Activated naive CD8-positive, alpha-beta T cell treated with anti-CD3 and anti-CD28 coated beads, Interleukin-2, amount 50 U/mL, for 24 hours (primary cell): ENCODE results near the gene CFAP77.

Source experiments
- ATAC-seq: fragments of 150-1000 bp; cut with Tn5 transposase; one replicate; pipeline ENCODE4 v1.10.0; 2021
- DNase-seq: peaks from one replicate; pipeline ENCODE4 v3.0.0; 2021
- H3K27ac Mint-ChIP-seq: one replicate; pipeline ENCODE4 v1.8.0; 2021; ENCODE audit warnings: mild to moderate bottlenecking, mixed read lengths
- H3K27me3 Mint-ChIP-seq: one replicate; pipeline ENCODE4 v1.8.0; 2021; ENCODE audit warnings: mixed read lengths
- H3K36me3 Mint-ChIP-seq: one replicate; pipeline ENCODE4 v1.8.0; 2021; ENCODE audit warnings: low read depth, mixed read lengths
- H3K4me1 Mint-ChIP-seq: one replicate; pipeline ENCODE4 v1.8.0; 2021; ENCODE audit warnings: mixed read lengths
- H3K4me3 Mint-ChIP-seq: one replicate; pipeline ENCODE4 v1.8.0; 2021; ENCODE audit warnings: mild to moderate bottlenecking, moderate library complexity, mixed read lengths
- H3K9me3 Mint-ChIP-seq: one replicate; pipeline ENCODE4 v1.8.0; 2021; ENCODE audit warnings: mixed read lengths

The CFAP77 gene

DNA sequence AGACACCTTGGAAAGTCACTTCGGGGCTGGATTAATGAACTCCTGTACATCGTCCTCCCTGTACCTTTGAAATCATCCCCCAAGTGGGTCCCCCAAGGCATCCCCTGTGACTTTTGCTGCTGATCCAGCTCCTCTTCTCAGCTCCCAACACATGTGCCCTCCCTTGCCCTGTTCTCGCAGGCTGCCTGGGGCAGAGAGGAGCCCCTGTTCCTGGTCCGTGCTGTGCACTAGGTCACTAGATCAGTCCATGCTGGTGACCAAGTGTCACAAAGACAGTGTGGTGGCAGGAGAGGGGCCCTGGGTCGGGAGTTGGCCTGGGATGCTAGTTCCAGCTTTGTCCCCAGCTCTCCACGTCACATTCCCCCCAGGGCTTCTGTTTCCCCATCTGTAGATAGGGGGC lies 93.1 kb downstream of the CFAP77 start:
- Mint-ChIP-seq H3K4me1 (no peaks in the 10 kb centered on the region), H3K9me3 (no peaks in the 10 kb centered on the region), H3K27me3 (peaks cover 26% of the 10 kb centered on the region), H3K27ac (peak overlapping the region; percentile 32), H3K36me3 (no peaks in the 10 kb centered on the region), H3K4me3 (no peak overlapping the region)
- no peak for ATAC-seq
- no peak for DNase-seq

DNA sequence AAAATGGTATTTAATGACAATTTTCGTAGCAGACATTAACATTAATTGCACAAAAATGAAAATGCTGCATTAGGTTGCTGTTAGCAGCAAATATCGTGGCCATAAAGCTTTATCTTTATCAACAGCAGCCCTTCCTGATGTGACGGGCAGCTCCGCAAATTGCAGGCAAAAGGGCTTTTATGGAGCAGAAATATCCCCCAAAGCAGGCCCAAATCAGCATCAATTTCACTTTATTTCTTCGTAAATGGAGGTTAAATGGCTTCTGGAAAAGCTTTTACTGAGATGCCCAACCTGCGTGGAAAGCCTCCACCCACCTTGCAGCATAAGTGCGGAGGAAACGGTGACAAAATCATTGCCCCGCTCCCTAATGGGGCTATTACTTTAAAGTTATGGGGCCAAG lies 94.5 kb downstream of the CFAP77 start:
- no peak for DNase-seq
- no peak for ATAC-seq
- no peaks in the 10 kb centered on the region for H3K9me3 Mint-ChIP-seq
- no peaks in the 10 kb centered on the region for H3K36me3 Mint-ChIP-seq
- no peak overlapping the region for H3K4me3 Mint-ChIP-seq
- peaks cover 28% of the 10 kb centered on the region for H3K27me3 Mint-ChIP-seq
- no peak overlapping the region for H3K27ac Mint-ChIP-seq
- no peaks in the 10 kb centered on the region for H3K4me1 Mint-ChIP-seq

DNA sequence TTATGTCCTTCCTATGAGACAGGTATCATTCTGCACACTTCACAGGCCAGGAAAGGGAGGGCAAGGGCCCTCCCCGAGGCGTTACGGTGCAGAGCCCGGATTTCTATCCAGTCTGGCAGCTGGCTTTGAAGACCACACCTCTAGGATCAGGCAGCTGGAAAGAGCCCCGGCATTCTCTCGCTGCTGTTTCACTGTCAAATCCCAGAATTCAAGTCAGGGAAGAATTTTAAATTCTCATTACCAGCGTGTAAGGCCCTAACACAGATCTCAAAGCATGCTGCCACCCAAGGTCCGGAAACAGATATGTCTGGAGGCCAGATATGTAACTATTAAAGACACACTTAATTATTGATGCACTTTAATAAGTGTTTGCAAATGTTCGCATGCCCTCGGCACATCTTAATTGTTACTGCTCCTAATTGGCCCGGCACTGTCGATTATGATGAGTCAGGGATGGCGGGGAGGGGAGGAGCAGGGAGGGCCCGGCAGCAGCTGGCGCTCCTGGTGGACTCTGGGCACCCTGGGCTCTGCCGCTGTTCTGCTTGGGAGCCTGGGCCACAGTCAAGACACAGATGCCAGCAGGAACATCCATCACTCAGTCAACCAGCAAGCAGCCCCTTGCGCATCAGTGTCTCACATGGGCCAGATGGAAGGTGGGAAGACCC lies 96.1 kb downstream of the CFAP77 start:
- ATAC-seq: no peak
- Mint-ChIP-seq H3K9me3 (no peaks in the 10 kb centered on the region), H3K27me3 (peaks cover 28% of the 10 kb centered on the region), H3K27ac (no peak overlapping the region), H3K4me3 (no peak overlapping the region), H3K36me3 (no peaks in the 10 kb centered on the region), H3K4me1 (no peaks in the 10 kb centered on the region)
- no peak for DNase-seq

DNA sequence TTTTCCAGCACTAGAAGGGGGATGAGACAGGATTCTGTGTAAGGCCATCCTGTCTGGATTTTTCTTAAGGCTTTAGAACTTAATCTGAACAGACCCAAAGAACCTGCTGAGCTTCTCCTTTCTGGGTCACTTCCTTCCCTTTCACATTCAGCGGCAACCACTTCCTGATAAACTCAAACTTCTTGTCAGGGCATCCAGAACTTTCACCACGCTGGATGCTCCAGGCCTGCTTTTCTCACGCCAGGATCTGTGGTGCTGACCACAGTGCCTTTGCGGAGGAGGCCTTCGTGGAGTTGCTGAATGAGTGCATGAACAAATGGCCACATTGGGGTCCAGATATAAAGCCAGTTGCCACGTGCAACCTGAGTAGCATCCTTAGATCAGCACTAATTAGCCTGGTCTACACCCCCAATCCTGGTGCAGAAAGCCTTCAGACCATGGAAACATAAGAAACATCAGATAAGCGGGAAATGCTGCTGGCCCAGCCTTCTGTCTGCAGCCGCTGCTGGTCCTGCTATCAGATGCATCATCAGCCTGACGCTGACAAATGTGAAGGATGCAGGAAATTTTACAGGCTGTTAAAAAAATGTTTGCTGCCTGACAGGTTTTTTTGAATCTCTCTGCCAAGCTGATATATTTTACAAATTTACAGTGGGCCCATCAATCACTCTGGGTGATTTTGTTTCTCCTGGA lies 97.1 kb downstream of the CFAP77 start:
- H3K9me3 Mint-ChIP-seq: no peaks in the 10 kb centered on the region
- no peaks in the 10 kb centered on the region for H3K4me1 Mint-ChIP-seq
- H3K27ac Mint-ChIP-seq: no peak overlapping the region
- peaks cover 28% of the 10 kb centered on the region for H3K27me3 Mint-ChIP-seq
- DNase-seq: no peak
- no peak for ATAC-seq
- no peaks in the 10 kb centered on the region for H3K36me3 Mint-ChIP-seq
- H3K4me3 Mint-ChIP-seq: no peak overlapping the region

DNA sequence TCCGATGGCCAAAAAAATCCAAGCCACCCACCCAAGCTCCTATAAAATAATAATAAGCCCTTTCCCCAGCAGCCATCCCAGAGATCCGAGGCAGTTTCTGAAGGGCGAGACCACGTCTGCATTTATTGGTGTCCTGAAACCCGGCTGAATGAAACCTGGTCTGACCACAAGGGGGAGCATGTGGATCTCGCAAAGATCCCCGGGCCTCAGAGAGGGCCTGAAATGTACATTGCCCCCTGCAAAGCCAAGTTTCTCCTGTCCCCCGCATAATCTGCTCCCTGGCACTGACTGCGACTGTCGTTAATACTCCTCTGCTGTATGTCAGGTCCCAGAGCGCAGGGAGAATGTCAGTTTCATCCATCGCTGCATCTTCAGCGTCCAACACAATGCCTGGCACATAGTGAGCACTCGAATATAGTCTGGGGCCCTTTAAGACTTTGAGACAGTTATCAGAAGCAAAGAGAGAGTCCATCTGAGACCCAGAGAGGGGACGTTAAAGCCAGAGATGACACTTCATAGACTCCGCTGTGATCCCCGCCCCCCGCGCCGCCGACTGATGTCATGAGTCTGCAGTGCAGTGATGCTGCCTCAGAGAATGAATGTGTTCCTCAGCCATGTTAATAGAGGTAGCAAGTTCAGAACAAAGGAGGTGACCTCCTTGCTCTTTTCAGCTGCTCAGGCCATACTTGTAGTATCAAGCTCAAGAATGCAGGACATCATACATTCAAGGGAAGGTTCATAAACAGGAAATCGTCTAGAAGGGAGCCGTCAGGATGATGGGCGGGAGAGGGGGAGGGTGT lies 97.9 kb downstream of the CFAP77 start:
- ATAC-seq: peak; percentile 51
- Mint-ChIP-seq H3K9me3 (no peaks in the 10 kb centered on the region), H3K4me1 (no peaks in the 10 kb centered on the region), H3K27ac (no peak overlapping the region), H3K27me3 (peaks cover 22% of the 10 kb centered on the region), H3K4me3 (no peak overlapping the region), H3K36me3 (no peaks in the 10 kb centered on the region)
- DNase-seq: peak; percentile 77

DNA sequence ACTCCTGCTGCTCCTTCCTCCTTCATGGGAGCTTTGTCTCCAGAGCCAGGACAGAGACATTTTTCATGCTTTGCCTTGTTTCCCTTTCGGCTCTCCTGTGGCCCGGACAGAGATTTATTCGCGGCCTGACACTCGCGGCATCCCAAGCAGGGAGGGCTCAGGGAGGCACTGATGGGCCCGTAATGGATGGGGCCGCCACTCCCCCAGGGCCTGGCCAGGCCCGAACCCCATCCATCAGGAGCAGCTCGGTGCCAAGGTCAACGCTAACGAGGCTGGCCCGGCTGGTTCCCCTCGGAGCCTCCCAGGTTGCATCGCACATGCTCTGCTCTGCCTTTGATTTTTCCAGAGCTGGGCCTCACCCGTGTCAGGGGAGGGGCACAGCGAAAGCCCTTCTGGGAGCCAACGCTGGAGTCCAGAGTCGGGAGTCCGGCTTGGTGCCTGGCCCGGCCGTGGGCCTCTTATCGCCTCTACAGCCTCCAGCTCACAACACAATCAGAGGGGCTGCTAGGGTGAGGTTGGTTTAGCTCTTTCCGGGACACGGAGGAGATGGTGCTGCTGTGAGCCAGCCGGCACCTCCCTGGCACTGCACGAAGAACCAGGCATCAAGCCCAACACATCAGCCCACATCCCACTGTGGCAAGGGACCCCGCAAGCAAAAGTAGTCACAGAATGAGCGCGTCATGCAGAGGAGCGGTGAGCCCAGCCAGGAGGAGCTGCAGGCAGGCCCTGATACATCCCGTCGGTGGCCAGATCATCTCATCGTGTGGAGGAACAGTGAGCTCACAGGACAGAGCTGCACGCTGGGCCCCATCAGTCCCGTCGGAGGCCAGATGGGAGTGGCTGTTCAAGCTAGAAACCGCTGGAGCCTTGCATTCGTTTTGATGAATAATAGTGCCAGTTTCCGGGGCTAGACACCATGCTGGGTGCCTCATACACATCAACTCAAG lies 100.2 kb downstream of the CFAP77 start:
- ATAC-seq (no peak), DNase-seq (no peak)
- no peak overlapping the region for H3K27ac Mint-ChIP-seq
- no peak overlapping the region for H3K4me3 Mint-ChIP-seq
- no peaks in the 10 kb centered on the region for H3K4me1 Mint-ChIP-seq
- H3K27me3 Mint-ChIP-seq: peaks cover 18% of the 10 kb centered on the region
- no peaks in the 10 kb centered on the region for H3K36me3 Mint-ChIP-seq
- no peaks in the 10 kb centered on the region for H3K9me3 Mint-ChIP-seq

DNA sequence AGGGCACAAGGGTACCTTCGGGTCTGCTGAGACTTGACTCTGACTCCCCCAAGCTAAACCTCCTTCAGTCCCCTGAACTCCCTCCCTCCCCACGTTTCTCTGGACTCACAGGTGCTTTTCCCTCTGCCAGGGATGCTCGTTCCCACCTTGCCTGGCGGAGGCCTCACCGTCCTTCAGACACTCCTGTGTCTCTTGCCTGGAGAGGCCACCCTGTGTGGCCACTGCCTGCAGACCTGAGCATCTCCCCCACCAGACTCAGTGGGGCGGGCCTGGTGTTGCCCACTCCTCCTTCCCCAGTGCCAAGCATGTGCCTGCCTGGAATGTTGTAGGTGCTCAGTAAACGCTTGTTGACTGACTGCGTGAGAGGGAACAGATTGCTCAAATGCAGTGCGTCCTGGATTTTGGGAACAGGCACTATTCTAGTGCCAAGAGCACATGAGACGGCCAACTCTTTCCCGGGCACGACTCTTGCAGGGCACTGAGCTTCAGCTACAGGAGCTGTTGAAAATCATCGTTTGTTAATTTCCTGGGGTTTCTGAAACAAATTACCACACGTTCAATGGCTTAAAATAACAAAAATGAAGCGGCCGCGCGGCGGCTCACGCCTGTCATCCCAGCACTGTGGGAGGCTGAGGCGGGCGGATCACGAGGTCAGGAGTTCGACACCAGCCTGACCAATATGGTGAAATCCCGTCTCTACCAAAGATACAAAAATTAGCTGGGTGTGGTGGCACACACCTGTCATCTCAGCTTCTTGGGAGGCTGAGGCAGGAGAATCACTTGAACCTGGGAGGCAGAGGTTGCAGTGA lies 101.4 kb downstream of the CFAP77 start:
- Mint-ChIP-seq H3K9me3 (no peaks in the 10 kb centered on the region), H3K27me3 (peaks cover 23% of the 10 kb centered on the region), H3K36me3 (no peaks in the 10 kb centered on the region), H3K4me1 (no peaks in the 10 kb centered on the region), H3K4me3 (no peak overlapping the region), H3K27ac (no peak overlapping the region)
- DNase-seq: no peak
- ATAC-seq: no peak

DNA sequence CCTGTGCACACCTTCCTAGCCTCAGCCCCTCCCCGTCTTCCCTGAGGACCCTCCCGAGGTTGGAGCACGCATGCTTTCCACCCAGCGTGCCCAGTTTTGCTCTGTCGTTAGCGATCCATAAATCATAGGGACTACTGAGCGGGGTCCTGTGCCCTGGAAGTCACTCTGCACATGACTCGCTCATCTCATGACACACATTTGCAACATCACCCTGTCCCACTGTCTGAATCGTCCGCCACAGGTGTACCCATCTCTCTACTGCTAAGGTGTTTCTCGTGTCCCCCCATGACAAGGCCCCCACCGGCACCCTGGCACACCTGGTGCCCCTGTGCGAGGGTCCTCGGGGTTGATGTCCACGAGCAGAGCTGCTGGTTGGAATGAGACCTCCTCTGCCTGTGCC lies 103.4 kb downstream of the CFAP77 start:
- ATAC-seq (no peak), DNase-seq (no peak)
- Mint-ChIP-seq H3K27ac (no peak overlapping the region), H3K36me3 (no peaks in the 10 kb centered on the region), H3K4me3 (no peak overlapping the region), H3K4me1 (no peaks in the 10 kb centered on the region), H3K27me3 (peaks cover 19% of the 10 kb centered on the region), H3K9me3 (no peaks in the 10 kb centered on the region)

DNA sequence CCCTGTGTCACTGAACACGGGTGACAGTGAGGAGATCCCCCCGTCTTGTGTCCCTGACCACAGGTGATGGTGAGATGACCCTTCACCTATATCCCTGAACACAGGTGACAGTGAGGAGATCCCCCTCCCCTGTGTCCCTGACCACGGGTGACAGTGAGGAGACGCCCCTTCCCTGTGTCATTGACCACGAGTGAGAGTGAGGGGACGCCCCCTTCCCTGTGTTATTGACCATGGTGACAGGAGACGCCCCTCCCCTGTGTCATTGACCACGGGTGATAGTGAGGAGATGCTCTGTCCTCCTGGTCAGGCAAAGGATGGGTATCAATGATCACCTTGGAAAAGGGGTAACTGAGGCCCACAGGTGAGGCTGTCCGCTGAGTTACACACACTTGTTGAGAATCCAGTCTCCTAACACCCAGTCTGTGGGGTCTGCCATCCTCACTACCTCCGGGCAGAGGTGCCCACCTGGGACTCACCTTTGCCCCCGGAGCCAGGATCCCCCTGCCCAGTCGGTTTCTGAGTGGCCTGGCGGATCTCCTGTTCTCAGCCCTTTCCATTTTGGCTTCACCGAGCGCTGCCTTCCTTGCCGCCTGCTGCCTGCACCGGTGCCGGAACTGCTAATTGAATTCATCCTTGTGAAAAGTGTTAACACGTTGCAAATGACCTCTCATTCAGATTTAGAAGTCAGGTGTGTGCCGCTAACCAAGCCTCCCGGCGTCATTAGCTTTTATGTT lies 104.2 kb downstream of the CFAP77 start:
- Mint-ChIP-seq H3K36me3 (no peaks in the 10 kb centered on the region), H3K9me3 (no peaks in the 10 kb centered on the region), H3K27ac (no peak overlapping the region), H3K27me3 (peaks cover 18% of the 10 kb centered on the region), H3K4me1 (no peaks in the 10 kb centered on the region), H3K4me3 (no peak overlapping the region)
- ATAC-seq (no peak), DNase-seq (no peak)

DNA sequence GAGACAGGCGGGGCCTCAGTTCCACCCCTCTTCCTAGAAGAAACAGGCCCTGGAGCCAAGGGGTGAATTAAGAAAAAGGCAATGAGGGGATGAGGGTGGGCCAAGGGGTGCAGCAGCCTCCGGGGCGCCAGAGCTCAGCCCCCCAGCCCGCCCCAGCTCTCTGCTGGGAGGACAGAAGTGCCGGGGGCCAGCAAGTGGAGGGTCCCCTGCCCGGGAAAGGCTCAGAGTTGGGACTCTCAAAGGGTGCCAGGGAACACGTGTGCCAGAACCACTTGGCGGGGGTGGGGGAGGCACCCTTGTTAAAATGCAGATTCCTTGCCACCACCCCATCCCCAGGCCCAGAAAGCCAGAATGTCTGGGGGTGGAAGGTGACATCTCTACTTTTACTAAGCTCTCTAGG lies 104.8 kb downstream of the CFAP77 start:
- no peak overlapping the region for H3K27ac Mint-ChIP-seq
- no peaks in the 10 kb centered on the region for H3K36me3 Mint-ChIP-seq
- no peak overlapping the region for H3K4me3 Mint-ChIP-seq
- H3K4me1 Mint-ChIP-seq: no peaks in the 10 kb centered on the region
- peaks cover 18% of the 10 kb centered on the region for H3K27me3 Mint-ChIP-seq
- no peak for DNase-seq
- ATAC-seq: no peak
- H3K9me3 Mint-ChIP-seq: no peaks in the 10 kb centered on the region

DNA sequence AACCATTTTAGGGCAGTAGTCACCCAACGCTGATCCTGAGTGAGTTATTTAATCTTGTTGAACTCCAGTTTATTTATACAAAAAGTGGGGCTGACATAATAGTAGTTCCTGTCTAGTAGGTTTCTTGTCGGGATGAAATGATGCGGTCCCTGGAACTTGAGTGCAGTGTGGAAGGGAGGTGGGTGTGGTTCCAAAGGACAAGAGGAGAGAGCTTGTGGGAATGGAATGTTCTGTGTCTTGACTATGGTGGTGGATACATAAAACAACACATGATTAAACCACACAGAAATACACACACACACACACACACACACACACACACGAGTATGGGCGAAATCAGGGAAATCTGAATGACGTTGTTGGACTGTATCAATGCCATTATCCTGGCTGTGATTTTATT lies 106.3 kb downstream of the CFAP77 start:
- Mint-ChIP-seq H3K4me1 (no peaks in the 10 kb centered on the region), H3K4me3 (no peak overlapping the region), H3K9me3 (no peaks in the 10 kb centered on the region), H3K27me3 (peaks cover 21% of the 10 kb centered on the region), H3K27ac (no peak overlapping the region), H3K36me3 (no peaks in the 10 kb centered on the region)
- DNase-seq (no peak), ATAC-seq (no peak)

DNA sequence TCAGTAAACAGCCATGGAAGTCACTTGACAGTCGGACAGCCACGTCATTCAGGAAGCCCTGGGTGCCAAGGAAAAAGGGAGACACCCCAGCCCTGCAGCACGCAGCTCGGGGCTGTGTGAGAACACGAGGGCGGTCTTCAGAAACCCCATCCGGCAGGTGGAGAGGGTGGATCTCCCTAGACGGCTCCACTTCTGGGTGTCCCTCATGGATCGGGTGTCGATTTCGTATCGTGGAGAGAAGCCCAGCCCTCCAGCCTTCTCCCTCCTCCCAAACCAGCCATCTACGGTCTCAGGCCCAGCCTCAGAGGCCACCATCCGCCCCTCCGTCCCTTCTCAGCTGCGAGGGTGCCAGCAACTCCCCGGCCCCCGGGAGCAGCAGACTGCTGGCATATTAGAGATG lies 106.9 kb downstream of the CFAP77 start:
- peaks cover 21% of the 10 kb centered on the region for H3K27me3 Mint-ChIP-seq
- no peak for ATAC-seq
- H3K4me1 Mint-ChIP-seq: no peaks in the 10 kb centered on the region
- H3K27ac Mint-ChIP-seq: no peak overlapping the region
- H3K36me3 Mint-ChIP-seq: no peaks in the 10 kb centered on the region
- H3K9me3 Mint-ChIP-seq: no peaks in the 10 kb centered on the region
- DNase-seq: no peak
- no peak overlapping the region for H3K4me3 Mint-ChIP-seq

DNA sequence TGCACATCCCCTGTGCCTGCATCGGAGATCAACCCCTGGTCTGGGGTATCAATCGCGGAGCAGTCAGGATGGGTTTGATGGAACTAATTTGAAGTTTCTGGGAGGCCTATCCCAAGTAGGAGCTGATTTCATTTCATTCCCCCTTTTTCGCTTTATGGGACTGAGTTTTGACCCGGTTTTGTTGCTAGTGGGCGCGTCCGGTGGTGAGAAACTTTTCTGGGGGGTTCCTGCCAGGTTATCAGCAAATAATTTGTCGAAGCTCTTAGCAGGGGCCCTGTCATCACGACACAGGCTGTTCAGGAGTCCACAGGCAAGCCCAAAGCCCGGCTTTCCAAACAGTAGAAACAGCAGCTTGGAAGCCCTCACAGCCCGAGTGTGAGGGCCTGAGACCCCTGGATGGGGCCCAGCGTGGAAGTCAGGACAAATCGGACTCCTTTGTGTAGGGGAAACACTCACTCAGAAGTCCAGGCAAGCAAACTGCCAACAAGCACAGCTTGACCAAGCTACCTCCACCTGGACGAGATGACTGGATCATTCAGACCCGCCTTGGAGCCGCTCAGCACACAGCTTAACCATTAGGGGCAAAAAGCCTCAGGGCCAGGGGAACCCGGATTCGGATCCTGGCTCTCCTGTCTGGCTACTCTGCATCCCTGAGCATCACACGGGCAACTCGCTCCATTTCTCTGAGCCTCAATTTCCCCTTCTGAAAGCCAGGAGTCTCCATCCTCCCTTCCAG lies 108.0 kb downstream of the CFAP77 start:
- H3K9me3 Mint-ChIP-seq: no peaks in the 10 kb centered on the region
- ATAC-seq: no peak
- no peak overlapping the region for H3K27ac Mint-ChIP-seq
- H3K36me3 Mint-ChIP-seq: no peaks in the 10 kb centered on the region
- no peak for DNase-seq
- peaks cover 21% of the 10 kb centered on the region for H3K27me3 Mint-ChIP-seq
- H3K4me3 Mint-ChIP-seq: no peak overlapping the region
- H3K4me1 Mint-ChIP-seq: no peaks in the 10 kb centered on the region
